CD4-positive, alpha-beta memory T cell (primary cell): ENCODE measurements around the gene UBLCP1. TPM values are rescaled to one million over a fixed set of nuclear protein-coding genes. Genes with fewer than 3 reads are reported as not detected.
"Not testable (repeated sequence)": the region's sequence is repeated elsewhere in the genome, so short reads cannot be mapped to it uniquely, and the experiment has no call there.

Experiments used
- CTCF ChIA-PET: fragments of 350-600 bp; sonication (Branson Sonifier 250); formaldehyde crosslinking; loops from one replicate; lab custom pipeline; 2021; ENCODE audit warnings: inconsistent platforms; ENCODE audit not compliant: partially characterized antibody; lab: Charles Lee
- POLR2A ChIA-PET: fragments of 350-600 bp; sonication (Branson Sonifier 250); formaldehyde crosslinking; loops from one replicate; lab custom pipeline; 2021; ENCODE audit not compliant: partially characterized antibody; lab: Charles Lee
- DNase-seq, 5 donors: peaks; one replicate each; pipeline versions ENCODE4 v3.0.0 to v3.0.0-alpha.2; 2020 to 2022; ENCODE audit warnings: mixed read lengths in 1 of 5
- H3K27ac ChIP-seq: one replicate; pipeline ENCODE4 v1.7.0; 2013; ENCODE audit warnings: low read depth, low read length
- H3K27me3 ChIP-seq: 2 replicates; pipeline ENCODE4 v1.7.0; 2013; ENCODE audit warnings: mild to moderate bottlenecking, low read length, moderate library complexity; ENCODE audit not compliant: insufficient read depth
- H3K36me3 ChIP-seq: 2 replicates; pipeline ENCODE4 v1.7.0; 2013; ENCODE audit warnings: mild to moderate bottlenecking, low read length, moderate library complexity; ENCODE audit not compliant: insufficient read depth
- H3K4me1 ChIP-seq: 2 replicates; pipeline ENCODE4 v1.7.0; 2013; ENCODE audit warnings: mild to moderate bottlenecking, low read length, moderate library complexity; ENCODE audit not compliant: insufficient read depth
- H3K4me3 ChIP-seq, 2 donors: one replicate each; pipeline ENCODE4 v1.7.0; 2013; ENCODE audit warnings: low read length in 2 of 2, mild to moderate bottlenecking in 1 of 2
- H3K9me3 ChIP-seq, 2 donors: one replicate each; pipeline ENCODE4 v1.7.0; 2013; ENCODE audit warnings: low read length in 2 of 2, control low read depth in 1 of 2; ENCODE audit not compliant: control insufficient read depth in 1 of 2
- H3K27ac Mint-ChIP-seq, 7 donors: one replicate each; pipeline ENCODE4 v1.8.0; 2020 to 2021; ENCODE audit warnings: mixed read lengths in 7 of 7, mild to moderate bottlenecking in 6 of 7, inconsistent platforms in 3 of 7, moderate library complexity in 3 of 7
- H3K27me3 Mint-ChIP-seq, 2 donors: one replicate each; pipeline ENCODE4 v1.8.0; 2020 to 2021; ENCODE audit warnings: mixed read lengths in 2 of 2
- H3K36me3 Mint-ChIP-seq, 2 donors: one replicate each; pipeline ENCODE4 v1.8.0; 2020 to 2021; ENCODE audit warnings: mixed read lengths in 2 of 2, inconsistent platforms in 1 of 2, mild to moderate bottlenecking in 1 of 2
- H3K4me1 Mint-ChIP-seq, 4 donors: one replicate each; pipeline ENCODE4 v1.8.0; 2020 to 2021; ENCODE audit warnings: mixed read lengths in 4 of 4, mild to moderate bottlenecking in 1 of 4
- H3K4me3 Mint-ChIP-seq, 8 donors: one replicate each; pipeline ENCODE4 v1.8.0; 2020 to 2021; ENCODE audit warnings: mixed read lengths in 8 of 8, mild to moderate bottlenecking in 7 of 8, moderate library complexity in 6 of 8, inconsistent platforms in 3 of 8
- H3K9me3 Mint-ChIP-seq, 8 donors: one replicate each; pipeline ENCODE4 v1.8.0; 2020 to 2021; ENCODE audit warnings: mixed read lengths in 8 of 8, mild to moderate bottlenecking in 5 of 8, inconsistent platforms in 3 of 8, moderate library complexity in 1 of 8
- intact Hi-C: fragments of 100-400 bp; cut with micrococcal nuclease; formaldehyde crosslinking; loops from one replicate; pipeline ENCODE4 v1.15.1; 2023
- polyA plus RNA-seq, 2 donors: library from polyadenylated mRNA; unstranded; fragments of 300-500 nt; fragmentation: Illumina TruSeq; gene quantifications; one replicate each; pipeline ENCODE4 v1.2.3, GENCODE V29; 2021
- total RNA-seq, 2 experiments: library from RNA; stranded (reverse); gene quantifications; one replicate each; pipeline ENCODE4 v1.2.3, GENCODE V29; 2021

The UBLCP1 gene
- total and polyA plus RNA-seq, 4 experiments from 2014 or later: 31.6 to 62.0 (median 42.5) TPM

DNA sequence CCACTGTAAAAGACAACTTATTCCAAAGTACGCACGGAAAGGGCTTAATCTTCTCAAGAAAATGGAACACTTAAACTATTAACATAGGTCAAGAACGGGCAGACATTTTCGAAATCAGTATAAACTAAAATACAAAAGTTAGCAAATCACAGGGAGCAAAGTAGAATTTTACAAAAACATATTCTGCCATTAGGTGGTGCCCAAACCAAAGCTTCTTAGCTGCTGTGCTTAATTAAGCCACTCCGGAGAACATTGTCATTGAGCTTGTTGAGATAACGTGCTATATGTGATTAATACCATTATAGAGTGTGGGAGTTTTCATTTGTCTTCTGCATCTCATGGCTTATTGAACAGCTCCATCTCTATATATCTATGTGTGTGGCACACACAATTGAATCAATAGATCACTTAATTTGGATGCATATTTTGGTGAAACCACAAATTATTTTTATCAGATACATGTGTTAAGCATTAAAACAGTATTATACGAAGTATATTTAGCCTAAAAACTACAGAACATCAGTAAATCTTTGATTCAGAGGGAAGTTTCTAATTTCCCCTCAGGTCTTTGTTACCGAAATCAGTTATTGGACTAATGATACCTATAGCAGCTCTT is 23.4 kb downstream of the UBLCP1 start:
- Mint-ChIP-seq H3K27me3 (no peaks in the 10 kb centered on the region), H3K4me1 (no peaks in the 10 kb centered on the region), H3K4me3 (no peak overlapping the region), H3K9me3 (no peaks in the 10 kb centered on the region), H3K36me3 (peaks cover 6 to 23% of the 10 kb centered on the region in 2 donors), H3K27ac (no peak overlapping the region)
- Histone ChIP-seq H3K4me1 (no peaks in the 10 kb centered on the region), H3K27me3 (no peaks in the 10 kb centered on the region), H3K27ac (no peak overlapping the region), H3K9me3 (no peaks in the 10 kb centered on the region), H3K36me3 (peaks cover under 1% of the 10 kb centered on the region), H3K4me3 (no peak overlapping the region)
- POLR2A ChIA-PET: interaction anchor here (1.0 to 2.0 kb wide), 3 partner anchors 24 to 701 kb away, joined by 3 to 8 read pairs (median 4); no protein-coding TSS in a partner anchor
- CTCF ChIA-PET: interaction anchor here (0.6 to 6.9 kb wide), 20 partner anchors 8 to 736 kb away, joined by 3 to 90 read pairs (median 4); partner anchors contain the start of gene ADRA1B
- DNase-seq: peak in 4 of 5 donors; percentile 29 to 40 (median 33)
- intact Hi-C loops: loop anchor here (1.0 kb wide), 2 partner anchors 158 to 1059 kb away; no protein-coding TSS in a partner anchor

DNA sequence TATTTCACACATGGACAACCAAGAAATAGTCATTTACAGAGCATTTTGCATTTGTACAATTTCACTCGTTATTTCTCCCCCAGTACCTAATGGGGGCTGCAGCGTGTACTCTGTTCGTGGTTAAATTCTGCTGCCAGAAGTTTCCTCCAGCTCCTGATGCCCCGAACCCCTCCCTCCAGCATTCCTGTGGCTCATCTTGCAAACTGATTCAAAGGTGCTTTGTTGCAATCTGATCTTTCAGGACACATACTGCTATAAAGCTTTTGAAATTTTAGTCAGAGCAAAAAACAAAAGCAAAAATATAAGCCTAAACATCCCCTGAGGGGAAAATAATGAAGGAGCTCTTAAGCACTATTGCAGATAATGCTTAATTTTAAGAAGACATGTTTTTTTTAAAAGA is 27.7 kb downstream of the UBLCP1 start:
- POLR2A ChIA-PET: interaction anchor here (0.8 kb wide), 1 partner anchor 9 kb away, joined by 3 read pairs; no protein-coding TSS in a partner anchor
- H3K36me3 ChIP-seq: no peaks in the 10 kb centered on the region
- Mint-ChIP-seq H3K9me3 (no peaks in the 10 kb centered on the region), H3K27ac (no peak overlapping the region), H3K4me1 (no peaks in the 10 kb centered on the region), H3K27me3 (no peaks in the 10 kb centered on the region), H3K36me3 (peaks cover 0 to 7% of the 10 kb centered on the region in 2 donors), H3K4me3 (no peak overlapping the region)
- intact Hi-C loops: no loop called here
- H3K4me3 ChIP-seq: no peak overlapping the region
- H3K27ac ChIP-seq: no peak overlapping the region
- H3K4me1 ChIP-seq: no peaks in the 10 kb centered on the region
- H3K27me3 ChIP-seq: no peaks in the 10 kb centered on the region
- DNase-seq: no peak
- H3K9me3 ChIP-seq: no peaks in the 10 kb centered on the region
- CTCF ChIA-PET: interaction anchor here (2.2 to 6.9 kb wide), 2 partner anchors 134 to 696 kb away, joined by 11 to 90 read pairs; no protein-coding TSS in a partner anchor

DNA sequence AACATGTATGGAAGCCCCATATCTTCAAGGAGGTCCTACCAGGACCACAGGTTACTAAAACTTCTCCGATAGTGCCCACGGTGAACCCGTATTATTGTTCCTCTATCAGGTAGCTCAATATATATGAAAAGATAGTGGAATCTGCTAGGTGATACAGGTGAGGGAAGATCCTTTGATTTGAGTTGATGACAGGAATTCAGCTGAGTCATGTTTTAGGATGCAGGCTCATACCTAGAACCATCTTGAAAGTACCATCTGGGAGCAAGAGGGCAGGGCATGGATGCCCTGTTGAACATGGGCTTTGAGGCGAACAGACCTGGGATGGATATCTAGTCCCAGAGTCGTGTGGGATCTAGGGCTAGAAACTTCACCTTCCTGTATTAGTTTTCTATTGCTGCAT is 31.8 kb downstream of the UBLCP1 start:
- Histone ChIP-seq H3K27ac (no peak overlapping the region), H3K4me1 (no peaks in the 10 kb centered on the region), H3K9me3 (no peaks in the 10 kb centered on the region), H3K4me3 (no peak overlapping the region), H3K36me3 (no peaks in the 10 kb centered on the region), H3K27me3 (no peaks in the 10 kb centered on the region)
- Mint-ChIP-seq H3K36me3 (peaks cover 11 to 13% of the 10 kb centered on the region in 2 donors), H3K4me1 (no peaks in the 10 kb centered on the region), H3K27ac (no peak overlapping the region), H3K4me3 (no peak overlapping the region), H3K27me3 (peaks cover 0 to 2% of the 10 kb centered on the region in 2 donors), H3K9me3 (peaks cover 4 to 34% (median 28%) of the 10 kb centered on the region in 8 donors)
- POLR2A ChIA-PET: no interaction called here
- intact Hi-C loops: no loop called here
- DNase-seq: no peak
- CTCF ChIA-PET: interaction anchor here (1.4 kb wide), 1 partner anchor 8 kb away, joined by 6 read pairs; no protein-coding TSS in a partner anchor

DNA sequence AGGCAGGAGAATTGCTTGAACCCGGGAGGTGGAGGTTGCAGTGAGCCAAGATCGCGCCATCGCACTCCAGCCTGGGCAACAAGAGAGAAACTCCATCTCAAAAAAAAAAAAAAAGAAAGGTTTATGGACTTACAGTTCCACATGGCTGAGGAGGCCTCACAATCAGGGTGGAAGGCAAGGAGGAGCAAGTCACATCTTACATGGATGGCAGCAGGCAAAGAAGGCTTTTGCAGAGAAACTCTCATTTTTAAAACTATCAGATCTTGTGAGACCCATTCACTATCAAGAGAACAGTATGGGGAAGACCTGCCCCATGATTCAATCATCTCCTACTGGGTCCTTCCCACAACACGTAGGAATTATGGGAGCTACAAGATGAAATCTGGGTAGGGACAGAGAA is 34.2 kb downstream of the UBLCP1 start:
- H3K27ac ChIP-seq, H3K27ac Mint-ChIP-seq, H3K36me3 ChIP-seq, H3K27me3 ChIP-seq, intact Hi-C loops, H3K4me3 Mint-ChIP-seq, H3K4me3 ChIP-seq, DNase-seq, H3K4me1 ChIP-seq, H3K27me3 Mint-ChIP-seq, POLR2A ChIA-PET, H3K9me3 ChIP-seq, CTCF ChIA-PET, H3K4me1 Mint-ChIP-seq: not testable (repeated sequence)
- H3K36me3 Mint-ChIP-seq: peaks cover 12 to 21% of the 10 kb centered on the region in 2 donors
- peaks cover 4 to 57% (median 43%) of the 10 kb centered on the region in 8 donors for H3K9me3 Mint-ChIP-seq

DNA sequence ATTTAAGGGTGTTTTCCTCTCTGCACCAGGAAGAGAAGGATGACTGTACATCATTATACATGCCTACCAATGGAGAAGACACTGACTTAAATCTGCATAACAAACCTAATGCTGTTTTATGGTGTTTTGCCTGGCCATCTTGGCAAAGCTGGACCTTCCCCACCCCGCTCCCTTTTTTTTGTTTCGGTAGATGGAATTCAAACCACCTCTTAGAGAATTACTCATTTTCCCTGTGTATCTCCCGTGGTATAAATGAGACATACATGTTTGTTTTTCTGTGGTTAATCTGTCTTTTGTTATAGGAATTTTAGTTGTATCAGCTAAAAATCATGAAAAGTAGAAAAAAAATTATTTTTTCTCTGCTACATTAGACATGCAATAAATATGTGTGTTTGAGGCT is 38.4 kb downstream of the UBLCP1 start:
- Mint-ChIP-seq H3K4me3 (no peak overlapping the region), H3K9me3 (peaks cover 4 to 71% (median 52%) of the 10 kb centered on the region in 8 donors), H3K27me3 (peaks cover 3 to 5% of the 10 kb centered on the region in 2 donors), H3K4me1 (no peaks in the 10 kb centered on the region), H3K27ac (no peak overlapping the region), H3K36me3 (peaks cover 12 to 25% of the 10 kb centered on the region in 2 donors)
- H3K36me3 ChIP-seq: no peaks in the 10 kb centered on the region
- H3K9me3 ChIP-seq: no peaks in the 10 kb centered on the region
- ChIA-PET CTCF (interaction anchor here (0.8 kb wide), 1 partner anchor 15 kb away, joined by 3 read pairs; no protein-coding TSS in a partner anchor), POLR2A (no interaction called here)
- intact Hi-C loops: no loop called here
- H3K4me1 ChIP-seq: no peaks in the 10 kb centered on the region
- no peak for DNase-seq
- H3K27me3 ChIP-seq: no peaks in the 10 kb centered on the region
- H3K4me3 ChIP-seq: no peak overlapping the region
- H3K27ac ChIP-seq: no peak overlapping the region

DNA sequence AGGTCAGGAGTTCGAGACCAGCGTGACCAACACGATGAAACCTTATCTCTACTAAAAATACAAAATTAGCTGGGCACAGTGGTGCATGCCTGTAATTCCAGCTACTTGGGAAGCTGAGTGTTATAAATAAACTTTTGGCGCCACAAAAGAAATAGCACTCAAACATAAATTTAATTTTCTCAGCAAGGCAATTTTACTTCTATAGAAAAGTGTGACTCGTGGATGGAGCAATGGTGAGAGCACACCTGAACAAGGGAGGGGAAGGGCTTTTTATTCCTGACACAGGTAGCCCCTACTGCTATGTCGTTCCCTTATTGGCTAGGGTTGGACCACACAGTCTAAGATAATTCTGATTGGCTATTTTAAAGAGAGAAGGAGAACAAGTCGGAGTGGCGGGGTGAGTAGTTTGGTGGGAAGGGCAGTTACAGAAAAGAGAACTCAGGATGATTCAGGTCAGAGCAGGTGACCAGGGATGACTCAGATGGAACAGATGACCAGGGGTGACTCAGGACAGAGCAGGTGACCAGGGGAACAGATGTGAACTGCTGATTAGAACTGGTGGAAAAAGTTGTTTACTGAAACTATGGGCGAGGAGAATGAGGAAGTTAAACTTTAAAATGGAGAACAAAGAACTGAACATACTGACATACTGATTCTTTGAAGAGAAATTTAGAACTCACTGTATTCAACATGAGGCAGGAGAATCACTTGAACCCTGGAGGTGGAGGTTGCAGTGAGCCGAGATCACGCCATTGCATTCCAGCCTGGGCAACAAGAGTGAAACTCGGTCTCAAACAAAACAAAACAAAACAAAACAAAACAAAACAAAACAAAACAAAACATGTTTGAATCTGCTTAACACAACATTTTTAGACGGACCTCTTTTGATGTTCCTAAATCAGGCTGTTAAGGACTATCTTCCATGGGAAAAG is 39.1 kb downstream of the UBLCP1 start:
- H3K27ac ChIP-seq, H3K27ac Mint-ChIP-seq, H3K4me1 ChIP-seq, POLR2A ChIA-PET, H3K36me3 ChIP-seq, H3K27me3 ChIP-seq, H3K9me3 ChIP-seq, H3K4me3 ChIP-seq, H3K4me1 Mint-ChIP-seq, DNase-seq, intact Hi-C loops, H3K27me3 Mint-ChIP-seq, CTCF ChIA-PET: not testable (repeated sequence)
- Mint-ChIP-seq H3K9me3 (peaks cover 4 to 67% (median 48%) of the 10 kb centered on the region in 8 donors), H3K36me3 (peaks cover 12 to 25% of the 10 kb centered on the region in 2 donors), H3K4me3 (peak overlapping the region in 1 of 8 donors; percentile 16)

DNA sequence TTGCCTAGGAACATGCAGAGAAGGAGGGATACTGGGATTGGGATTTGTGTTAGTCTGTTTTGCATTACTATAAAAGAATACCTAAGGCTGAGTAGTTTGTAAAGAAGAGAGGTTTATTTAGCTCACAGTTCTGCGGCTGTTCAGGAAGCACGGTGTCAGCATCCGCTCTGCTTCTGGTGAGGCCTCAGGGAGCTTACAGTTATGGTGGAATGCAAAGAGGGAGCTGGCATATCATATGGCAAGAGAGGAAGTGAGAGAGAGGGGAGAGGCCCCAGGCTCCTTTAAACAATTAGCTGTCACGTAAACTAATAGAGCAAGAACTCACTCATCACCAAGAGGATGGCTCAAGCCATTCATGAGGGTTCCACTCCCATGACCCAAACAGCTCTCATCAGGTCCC is 40.2 kb downstream of the UBLCP1 start:
- Histone ChIP-seq H3K36me3 (no peaks in the 10 kb centered on the region), H3K4me3 (no peak overlapping the region), H3K4me1 (no peaks in the 10 kb centered on the region), H3K27me3 (no peaks in the 10 kb centered on the region), H3K9me3 (no peaks in the 10 kb centered on the region), H3K27ac (no peak overlapping the region)
- no peaks in the 10 kb centered on the region for H3K4me1 Mint-ChIP-seq
- peaks cover 9 to 16% of the 10 kb centered on the region in 2 donors for H3K36me3 Mint-ChIP-seq
- H3K27me3 Mint-ChIP-seq: peaks cover 3 to 6% of the 10 kb centered on the region in 2 donors
- POLR2A ChIA-PET: no interaction called here
- intact Hi-C loops: no loop called here
- no peak overlapping the region for H3K27ac Mint-ChIP-seq
- peaks cover 4 to 56% (median 38%) of the 10 kb centered on the region in 8 donors for H3K9me3 Mint-ChIP-seq
- no peak for DNase-seq
- H3K4me3 Mint-ChIP-seq: no peak overlapping the region
- CTCF ChIA-PET: interaction anchor here (1.0 to 1.3 kb wide), 2 partner anchors 14 to 147 kb away, joined by 4 read pairs; no protein-coding TSS in a partner anchor
